ENCODE measurements around the gene TCEAL8.

The TCEAL8 gene

GRCh38 chrX:103254921-103255493 lies at the start of gene TCEAL8:
Gene TCEAL8, minus strand, starts transcription at chrX:103255155. Its CDS starts 1,176 bp downstream, at chrX:103253979.
- H3K27me3 ChIP-seq (ENCODE audit: insufficient read depth, low read length) = no peaks in the 10 kb centered on the region
- peak within 1 kb of the TSS; percentile 92 for H3K4me3 ChIP-seq (ENCODE audit: low read depth, low read length)
- H2AFZ ChIP-seq (ENCODE audit: low read length, unreplicated experiment) = peak within 1 kb of the TSS; percentile 85
- H3K36me3 ChIP-seq (ENCODE audit: insufficient read depth, low read length) = peaks cover 5% of the 10 kb centered on the region
- peak within 1 kb of the TSS; percentile 78 for H3K27ac ChIP-seq (ENCODE audit: low read depth, low read length)
- H3K4me1 ChIP-seq (ENCODE audit: control insufficient read depth, insufficient read depth, low read length, unreplicated experiment) = peaks cover 13% of the 10 kb centered on the region
- H3K79me2 ChIP-seq (ENCODE audit: control insufficient read depth, insufficient read depth, low read length, unreplicated experiment) = peaks cover 32% of the 10 kb centered on the region

- no peaks in the 10 kb centered on the region for H3K36me3 ChIP-seq (ENCODE audit: insufficient read depth, low read length)
- H3K4me1 ChIP-seq (ENCODE audit: control insufficient read depth, insufficient read depth, low read length, unreplicated experiment) = no peaks in the 10 kb centered on the region
- no peak overlapping the region for H2AFZ ChIP-seq (ENCODE audit: low read length, unreplicated experiment)
- no peaks in the 10 kb centered on the region for H3K79me2 ChIP-seq (ENCODE audit: control insufficient read depth, insufficient read depth, low read length, unreplicated experiment)
- H3K27ac ChIP-seq (ENCODE audit: low read depth, low read length) = no peak overlapping the region
- peaks cover 14% of the 10 kb centered on the region; the same call in 1 of the 2 replicates for H3K27me3 ChIP-seq (ENCODE audit: insufficient read depth, low read length)
- H3K4me3 ChIP-seq (ENCODE audit: low read depth, low read length) = no peak overlapping the region
Measured at GRCh38 chrX:103304705-103305104, 49.8 kb upstream of the TCEAL8 start.

GRCh38 chrX:103293118-103293517 lies 38.2 kb upstream of the TCEAL8 start:
- Histone ChIP-seq H3K27me3 (ENCODE audit: insufficient read depth, low read length) (no peaks in the 10 kb centered on the region), H3K4me1 (ENCODE audit: control insufficient read depth, insufficient read depth, low read length, unreplicated experiment) (no peaks in the 10 kb centered on the region), H3K36me3 (ENCODE audit: insufficient read depth, low read length) (no peaks in the 10 kb centered on the region), H3K27ac (ENCODE audit: low read depth, low read length) (no peak overlapping the region), H2AFZ (ENCODE audit: low read length, unreplicated experiment) (no peak overlapping the region), H3K4me3 (ENCODE audit: low read depth, low read length) (no peak overlapping the region), H3K79me2 (ENCODE audit: control insufficient read depth, insufficient read depth, low read length, unreplicated experiment) (no peaks in the 10 kb centered on the region)

GRCh38 chrX:103279624-103280023 lies 24.7 kb upstream of the TCEAL8 start:
- Histone ChIP-seq H3K27ac (ENCODE audit: low read depth, low read length) (no peak overlapping the region), H3K36me3 (ENCODE audit: insufficient read depth, low read length) (no peaks in the 10 kb centered on the region), H2AFZ (ENCODE audit: low read length, unreplicated experiment) (no peak overlapping the region), H3K27me3 (ENCODE audit: insufficient read depth, low read length) (peaks cover 48% of the 10 kb centered on the region), H3K4me1 (ENCODE audit: control insufficient read depth, insufficient read depth, low read length, unreplicated experiment) (no peaks in the 10 kb centered on the region), H3K4me3 (ENCODE audit: low read depth, low read length) (no peak overlapping the region), H3K79me2 (ENCODE audit: control insufficient read depth, insufficient read depth, low read length, unreplicated experiment) (no peaks in the 10 kb centered on the region)

GRCh38 chrX:103276581-103277002 lies 21.6 kb upstream of the TCEAL8 start, which contains the start of gene TCEAL5:
Gene TCEAL5, minus strand, starts transcription at chrX:103276750. Its CDS starts 2,187 bp downstream, at chrX:103274563.
- no peak within 1 kb of the TSS for H2AFZ ChIP-seq (ENCODE audit: low read length, unreplicated experiment)
- H3K4me3 ChIP-seq (ENCODE audit: low read depth, low read length) = peak within 1 kb of the TSS; percentile 37
- H3K27me3 ChIP-seq (ENCODE audit: insufficient read depth, low read length) = peaks cover 49% of the 10 kb centered on the region
- H3K4me1 ChIP-seq (ENCODE audit: control insufficient read depth, insufficient read depth, low read length, unreplicated experiment) = no peaks in the 10 kb centered on the region
- no peak within 1 kb of the TSS for H3K27ac ChIP-seq (ENCODE audit: low read depth, low read length)
- no peaks in the 10 kb centered on the region for H3K36me3 ChIP-seq (ENCODE audit: insufficient read depth, low read length)
- H3K79me2 ChIP-seq (ENCODE audit: control insufficient read depth, insufficient read depth, low read length, unreplicated experiment) = no peaks in the 10 kb centered on the region

GRCh38 chrX:103275947-103276567 lies 21.1 kb upstream of the TCEAL8 start:
- Histone ChIP-seq H2AFZ (ENCODE audit: low read length, unreplicated experiment) (no peak overlapping the region), H3K4me1 (ENCODE audit: control insufficient read depth, insufficient read depth, low read length, unreplicated experiment) (no peaks in the 10 kb centered on the region), H3K36me3 (ENCODE audit: insufficient read depth, low read length) (no peaks in the 10 kb centered on the region), H3K27me3 (ENCODE audit: insufficient read depth, low read length) (peaks cover 52% of the 10 kb centered on the region), H3K4me3 (ENCODE audit: low read depth, low read length) (peak overlapping the region; percentile 37), H3K79me2 (ENCODE audit: control insufficient read depth, insufficient read depth, low read length, unreplicated experiment) (no peaks in the 10 kb centered on the region), H3K27ac (ENCODE audit: low read depth, low read length) (no peak overlapping the region)

- Histone ChIP-seq H3K4me3 (ENCODE audit: low read depth, low read length) (no peak overlapping the region), H3K27ac (ENCODE audit: low read depth, low read length) (no peak overlapping the region), H3K27me3 (ENCODE audit: insufficient read depth, low read length) (peaks cover 54% of the 10 kb centered on the region), H3K79me2 (ENCODE audit: control insufficient read depth, insufficient read depth, low read length, unreplicated experiment) (no peaks in the 10 kb centered on the region), H3K36me3 (ENCODE audit: insufficient read depth, low read length) (no peaks in the 10 kb centered on the region), H2AFZ (ENCODE audit: low read length, unreplicated experiment) (no peak overlapping the region), H3K4me1 (ENCODE audit: control insufficient read depth, insufficient read depth, low read length, unreplicated experiment) (no peaks in the 10 kb centered on the region)
Measured at GRCh38 chrX:103274284-103274683, 19.3 kb upstream of the TCEAL8 start.

DNA sequence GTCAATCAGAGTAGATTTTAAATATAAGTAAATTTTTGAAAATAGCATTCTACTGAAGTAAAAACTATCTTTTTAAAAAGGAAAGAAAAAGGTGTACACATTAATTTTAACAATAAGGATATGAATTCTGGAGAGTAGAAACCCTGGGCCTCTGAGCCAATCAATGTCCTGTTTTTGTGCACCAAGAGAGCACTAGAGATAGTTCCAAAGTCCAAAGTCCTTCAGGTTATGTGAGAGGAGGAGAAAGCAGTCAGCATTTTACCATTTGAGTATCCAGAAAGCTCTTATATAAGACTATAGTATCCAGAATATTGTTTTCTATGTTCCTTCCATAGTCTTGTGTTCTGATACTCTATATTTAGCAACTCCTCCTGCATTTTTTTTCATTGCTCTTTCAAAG lies 3.3 kb upstream of the TCEAL8 start:
- Histone ChIP-seq H3K4me1 (ENCODE audit: control insufficient read depth, insufficient read depth, low read length, unreplicated experiment) (peaks cover 7% of the 10 kb centered on the region), H3K27me3 (ENCODE audit: insufficient read depth, low read length) (peaks cover 12% of the 10 kb centered on the region; the same call in 1 of the 2 replicates), H3K27ac (ENCODE audit: low read depth, low read length) (no peak overlapping the region), H2AFZ (ENCODE audit: low read length, unreplicated experiment) (no peak overlapping the region), H3K36me3 (ENCODE audit: insufficient read depth, low read length) (peaks cover 2% of the 10 kb centered on the region), H3K4me3 (ENCODE audit: low read depth, low read length) (no peak overlapping the region), H3K79me2 (ENCODE audit: control insufficient read depth, insufficient read depth, low read length, unreplicated experiment) (peaks cover 19% of the 10 kb centered on the region)

- H3K27ac ChIP-seq (ENCODE audit: low read depth, low read length) = no peak overlapping the region
- H3K4me1 ChIP-seq (ENCODE audit: control insufficient read depth, insufficient read depth, low read length, unreplicated experiment) = peaks cover 13% of the 10 kb centered on the region
- H3K27me3 ChIP-seq (ENCODE audit: insufficient read depth, low read length) = no peaks in the 10 kb centered on the region
Measured at GRCh38 chrX:103256651-103257050, 1.7 kb upstream of the TCEAL8 start.

DNA sequence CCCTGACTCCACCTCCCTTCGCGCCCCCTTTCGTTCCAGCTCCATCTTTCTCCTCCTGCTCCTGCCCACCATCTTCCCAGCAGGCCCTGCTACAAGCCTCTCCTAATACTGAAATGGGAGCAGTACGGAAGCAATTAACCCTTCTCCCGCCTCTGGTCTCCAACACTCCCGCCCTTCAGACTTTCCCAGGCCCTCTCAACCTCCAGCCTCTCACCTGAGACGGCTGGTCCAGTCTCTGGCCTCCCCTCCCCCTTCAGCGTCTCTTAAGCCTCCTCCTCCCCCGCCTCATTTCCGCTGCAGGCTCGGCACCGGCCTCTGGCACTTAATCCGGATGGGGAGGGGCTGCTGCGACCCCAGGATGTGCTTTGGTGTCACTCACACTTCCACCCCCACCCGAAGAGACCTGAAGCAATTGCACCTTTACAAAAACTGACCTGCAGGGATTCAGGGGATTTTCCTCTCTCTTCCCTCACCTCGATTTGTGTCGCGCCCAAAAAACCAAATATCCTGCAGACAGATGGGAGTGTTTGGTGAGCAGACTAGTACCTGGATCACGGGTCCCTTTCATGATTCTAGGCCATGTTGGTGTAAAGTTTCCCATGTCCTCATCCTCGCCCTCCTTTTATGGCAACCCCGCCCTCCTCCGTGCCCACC lies 657 bp downstream of the TCEAL8 start:
- peak overlapping the region; percentile 92 for H3K4me3 ChIP-seq (ENCODE audit: low read depth, low read length)
- H3K36me3 ChIP-seq (ENCODE audit: insufficient read depth, low read length) = peaks cover 5% of the 10 kb centered on the region
- H3K27me3 ChIP-seq (ENCODE audit: insufficient read depth, low read length) = no peaks in the 10 kb centered on the region
- H3K27ac ChIP-seq (ENCODE audit: low read depth, low read length) = peak overlapping the region; percentile 78
- peaks cover 13% of the 10 kb centered on the region for H3K4me1 ChIP-seq (ENCODE audit: control insufficient read depth, insufficient read depth, low read length, unreplicated experiment)
- H3K79me2 ChIP-seq (ENCODE audit: control insufficient read depth, insufficient read depth, low read length, unreplicated experiment) = peaks cover 32% of the 10 kb centered on the region
- peak overlapping the region; percentile 50 for H2AFZ ChIP-seq (ENCODE audit: low read length, unreplicated experiment)

More at GRCh38 chrX:103256651-103257050, 1.7 kb upstream of the TCEAL8 start:
- H3K4me3 ChIP-seq (ENCODE audit: low read depth, low read length) = no peak overlapping the region
- H2AFZ ChIP-seq (ENCODE audit: low read length, unreplicated experiment) = no peak overlapping the region
- H3K79me2 ChIP-seq (ENCODE audit: control insufficient read depth, insufficient read depth, low read length, unreplicated experiment) = peaks cover 32% of the 10 kb centered on the region
- H3K36me3 ChIP-seq (ENCODE audit: insufficient read depth, low read length) = peaks cover 5% of the 10 kb centered on the region
